NCI-H187 (cell line): ENCODE results near the gene UBE2E2.

Source experiments
- DNase-seq, 2 experiments: peaks; one replicate each; lab custom pipeline; 2025; lab: John Stamatoyannopoulos, UW

Gene UBE2E2

DNA sequence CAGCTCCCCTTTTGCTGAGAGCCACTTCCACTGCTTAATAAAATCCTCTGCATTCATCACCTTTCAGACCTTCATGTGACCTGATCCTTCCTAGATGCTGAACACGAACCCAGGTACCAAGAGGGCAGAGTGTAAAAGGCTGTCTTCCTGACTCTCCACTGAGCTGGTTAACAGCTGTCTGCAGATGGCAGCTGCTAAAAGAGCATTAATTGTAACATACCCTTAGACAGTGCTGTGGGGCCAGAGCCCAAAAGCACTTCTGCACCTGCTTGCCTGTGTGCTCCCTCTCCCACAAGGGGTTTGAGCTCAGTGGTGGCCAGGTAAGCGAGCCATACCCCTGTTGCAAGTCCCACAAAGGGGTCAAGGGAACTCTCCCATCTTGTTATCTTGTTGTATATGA, 187.3 kb downstream of the UBE2E2 start:
- no peak for DNase-seq

DNA sequence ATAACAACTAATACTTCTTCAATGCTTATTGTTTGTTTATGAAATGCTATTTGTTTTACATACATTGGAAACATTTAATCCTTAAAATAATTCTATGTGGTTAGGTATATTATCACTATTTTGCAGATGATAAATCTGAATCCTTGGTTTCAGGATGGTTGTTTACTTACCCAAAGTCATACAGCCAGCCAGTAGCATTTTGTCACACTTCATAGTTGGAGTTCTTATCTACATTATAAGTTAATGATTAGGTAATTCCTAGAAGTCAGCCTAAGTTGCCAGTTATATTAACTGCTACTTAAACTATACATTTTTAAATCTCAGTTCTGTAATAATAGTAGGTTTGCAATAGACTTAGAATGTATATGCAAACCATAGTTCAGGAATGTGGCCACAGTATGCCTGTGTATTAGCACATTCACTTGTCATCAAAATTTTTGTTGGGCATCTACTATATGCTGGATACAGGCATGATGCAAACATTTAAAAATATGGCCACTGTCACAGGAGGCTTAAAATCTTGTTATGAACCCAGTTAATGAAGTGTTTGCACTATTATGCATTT, 187.9 kb downstream of the UBE2E2 start:
- no peak for DNase-seq

DNA sequence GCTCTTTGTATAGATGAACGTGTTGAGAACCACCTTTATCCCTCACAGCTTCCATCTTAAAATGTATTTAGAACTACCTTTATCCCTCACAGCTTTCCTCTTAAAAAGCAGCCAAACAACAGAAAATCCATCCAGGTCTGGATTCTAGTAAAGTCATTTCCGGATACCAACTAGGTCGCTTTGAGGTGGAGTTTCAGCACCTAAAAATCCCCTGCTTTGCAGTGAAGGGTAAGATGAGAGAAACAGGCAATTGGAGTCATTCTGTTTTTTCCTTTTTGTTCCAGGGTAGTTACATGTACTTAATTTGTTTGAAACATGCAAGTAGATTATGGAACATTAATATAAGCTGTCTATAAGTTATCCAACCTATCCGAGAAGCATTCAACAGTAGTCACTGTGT, 192.0 kb downstream of the UBE2E2 start:
- DNase-seq = no peak

DNA sequence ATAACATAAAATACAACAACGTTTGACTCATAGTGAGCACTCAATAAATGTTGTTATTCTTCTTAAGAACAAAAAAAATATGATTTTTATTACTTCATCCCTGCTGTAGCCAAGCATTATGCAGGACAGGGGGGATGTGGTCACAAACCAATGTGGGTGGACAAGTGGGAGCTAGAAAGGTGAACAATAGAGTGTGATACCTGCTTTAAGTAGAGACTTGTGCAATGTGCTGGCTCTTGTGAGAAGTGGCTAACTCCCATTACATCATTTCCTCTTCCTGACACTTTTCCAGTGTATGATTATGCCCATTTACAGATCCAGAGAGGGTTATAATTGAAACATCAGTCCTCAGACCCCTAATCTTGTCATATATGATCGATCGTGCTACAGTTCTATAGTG, 193.6 kb downstream of the UBE2E2 start:
- no peak for DNase-seq

DNA sequence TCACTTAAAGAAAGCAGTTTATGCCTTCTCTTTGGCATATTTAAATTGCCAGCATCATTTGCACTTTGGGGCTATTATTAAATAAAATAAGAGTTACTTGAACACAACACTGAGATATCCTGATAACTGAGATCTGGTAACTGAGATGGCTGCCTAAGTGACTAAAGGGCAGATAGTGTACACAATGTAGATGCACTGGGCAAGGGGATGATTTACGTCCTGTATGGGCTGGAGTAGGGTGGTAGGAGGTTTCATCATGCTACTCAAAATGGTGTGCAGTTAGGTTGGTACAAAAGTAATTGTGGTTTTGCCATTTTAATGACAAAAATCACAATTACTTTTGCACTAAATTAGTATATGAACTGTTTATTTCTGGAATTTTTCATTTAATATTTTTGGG, 196.1 kb downstream of the UBE2E2 start:
- DNase-seq = no peak

DNA sequence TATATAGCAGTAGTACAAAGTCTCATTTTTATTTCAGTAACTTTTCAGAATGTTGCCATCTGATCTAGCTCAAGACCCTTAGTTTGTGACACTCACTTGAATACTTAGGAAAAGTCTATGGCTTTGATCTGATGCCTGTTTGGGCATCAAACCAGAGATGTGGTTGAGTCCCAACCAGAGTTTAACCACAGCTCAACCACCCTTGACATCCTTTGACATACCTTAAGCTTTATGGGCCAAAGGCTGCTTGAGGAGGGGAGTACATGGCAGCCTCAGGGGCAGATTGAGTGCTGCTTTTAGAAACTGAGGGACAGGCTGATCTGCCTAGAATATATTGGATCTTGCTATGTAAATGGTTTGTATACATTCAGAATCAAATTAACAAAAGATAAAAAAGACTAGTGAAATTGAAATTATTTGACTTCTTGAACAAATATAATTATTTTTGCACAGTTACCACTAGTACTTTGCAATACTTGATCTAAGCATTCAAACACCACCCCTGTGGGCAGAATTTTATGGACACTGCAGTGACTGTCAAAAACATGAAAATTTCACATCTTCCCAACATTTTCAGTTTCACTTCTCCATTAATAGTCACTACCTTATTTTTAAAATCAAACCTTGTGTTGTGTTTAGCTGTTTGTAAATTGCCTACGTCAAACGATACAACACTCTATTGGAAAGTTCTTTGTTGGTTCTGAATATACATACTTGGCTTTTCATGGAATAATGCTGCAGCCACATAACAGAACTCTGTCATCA, 199.8 kb downstream of the UBE2E2 start:
- no peak for DNase-seq

DNA sequence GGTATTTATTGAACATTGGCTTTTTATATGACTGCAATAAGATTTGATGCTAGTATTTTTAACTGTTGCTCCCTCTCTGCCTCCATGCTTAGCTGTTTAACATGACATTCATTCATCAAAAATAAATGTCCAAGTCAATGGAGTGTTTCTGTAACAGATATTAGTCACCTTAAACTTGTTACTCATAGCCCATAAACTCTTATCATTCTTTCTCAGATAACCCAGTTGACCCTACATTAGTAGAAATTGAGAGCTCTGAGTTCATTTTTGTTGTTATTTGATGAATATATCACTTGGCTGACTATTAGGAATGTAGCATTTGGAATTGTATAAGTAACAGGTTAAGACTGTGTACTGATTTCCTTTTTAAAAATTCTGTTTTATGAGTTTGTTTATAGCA, 201.1 kb downstream of the UBE2E2 start:
- DNase-seq = no peak

DNA sequence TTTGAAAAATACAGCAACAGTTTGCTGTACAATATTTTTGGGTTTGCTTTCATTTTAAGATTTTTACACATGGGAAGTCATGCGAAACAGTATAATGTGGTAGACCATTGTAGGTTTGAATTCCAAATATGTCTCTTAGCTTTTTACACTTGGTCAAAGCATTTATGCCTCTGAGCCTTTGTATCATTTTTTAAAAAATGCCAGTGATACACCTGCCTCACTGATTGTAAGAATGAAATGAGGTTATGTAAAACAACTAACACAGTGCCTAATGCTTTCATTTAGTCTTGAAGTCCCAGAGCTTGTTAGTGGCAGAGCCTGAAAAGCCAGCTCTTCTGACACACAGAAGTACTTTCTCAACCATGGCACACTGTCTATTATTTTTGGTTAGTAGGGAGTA, 202.0 kb downstream of the UBE2E2 start:
- no peak for DNase-seq

DNA sequence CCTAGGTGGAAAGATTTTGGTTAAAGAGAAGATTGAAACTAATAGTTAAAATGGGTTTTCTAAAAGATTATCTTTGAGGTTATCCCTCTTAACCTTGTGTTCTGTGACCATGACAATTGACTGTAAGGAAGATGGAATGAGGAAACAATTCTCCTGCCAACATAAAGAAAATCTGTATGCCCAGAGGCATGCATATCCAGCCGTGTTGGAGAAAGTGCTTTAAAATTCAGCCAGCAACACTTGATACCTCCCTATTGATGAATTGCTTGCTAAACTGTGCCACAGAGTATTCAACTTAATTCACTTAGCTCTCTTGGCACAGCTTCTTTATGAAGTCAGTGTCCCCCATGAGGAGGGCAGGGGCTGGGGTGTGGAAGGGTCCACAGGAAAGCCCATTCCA, 203.5 kb downstream of the UBE2E2 start:
- DNase-seq = no peak

DNA sequence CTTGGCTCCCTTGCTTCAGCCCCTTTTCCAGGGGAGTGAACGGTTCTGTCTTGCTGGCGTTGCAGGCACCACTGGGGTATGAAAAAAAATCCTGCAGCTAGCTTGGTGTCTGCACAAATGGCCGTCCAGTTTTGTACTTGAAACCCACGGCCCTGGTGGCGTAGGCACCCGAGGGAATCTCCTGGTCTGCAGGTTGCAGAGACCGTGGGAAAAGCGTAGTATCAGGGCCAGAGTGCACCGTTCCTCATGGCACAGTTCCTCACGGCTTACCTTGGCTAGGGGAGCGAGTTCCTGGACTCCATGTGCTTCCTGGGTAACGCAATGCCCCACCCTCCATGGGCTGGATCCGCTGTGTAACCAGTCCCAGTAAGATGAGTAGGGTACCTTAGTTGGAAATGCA, 214.9 kb downstream of the UBE2E2 start:
- no peak for DNase-seq

DNA sequence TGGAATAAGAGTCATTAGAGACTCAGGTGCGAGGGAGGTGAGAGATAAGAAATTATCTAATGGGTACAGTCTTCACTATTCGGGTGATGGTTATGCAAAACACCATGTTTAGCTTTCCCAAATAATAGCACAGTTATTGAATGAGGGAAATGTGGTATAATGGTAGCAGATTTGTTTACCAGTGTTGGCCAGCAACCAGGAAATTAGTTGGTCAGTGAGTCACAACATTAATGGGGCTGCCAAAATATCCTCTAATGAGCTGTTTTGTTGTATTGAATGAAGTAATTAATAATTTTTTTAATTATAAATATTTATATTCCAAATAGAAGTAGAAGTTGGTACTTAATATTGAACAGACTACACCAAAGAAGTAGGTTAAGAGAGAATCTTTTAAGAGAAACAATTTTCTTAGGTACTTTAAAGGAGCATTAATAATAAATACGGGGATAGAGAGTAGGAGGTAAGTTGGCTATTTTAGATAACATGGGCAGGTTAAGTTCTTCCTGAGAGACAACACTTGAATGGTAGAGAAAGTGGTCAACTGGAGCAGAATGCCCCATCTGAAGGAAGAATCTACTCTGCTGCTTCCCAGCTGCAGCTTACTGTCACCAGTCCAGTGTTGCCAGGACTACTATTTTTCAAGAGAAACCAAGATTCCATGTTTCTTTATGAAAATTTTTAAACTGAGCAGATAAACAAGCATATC, 218.8 kb downstream of the UBE2E2 start:
- no peak for DNase-seq

DNA sequence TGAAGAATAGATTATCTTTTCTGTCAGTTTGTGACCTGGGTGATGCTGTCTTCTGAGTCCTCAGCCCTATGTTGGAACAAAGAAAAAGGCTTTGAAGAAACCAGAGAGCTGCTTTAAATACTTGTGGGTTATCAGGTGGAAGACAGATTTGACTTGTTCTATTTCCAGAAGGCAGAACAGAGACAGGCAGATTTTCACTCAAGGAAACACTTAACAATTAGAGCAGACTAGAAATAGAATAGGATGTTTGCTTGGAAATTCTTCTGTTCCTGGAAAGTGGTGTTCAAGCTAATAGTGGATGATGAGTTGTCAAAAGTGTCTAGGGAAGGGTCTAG, 219.4 kb downstream of the UBE2E2 start:
- no peak for DNase-seq

DNA sequence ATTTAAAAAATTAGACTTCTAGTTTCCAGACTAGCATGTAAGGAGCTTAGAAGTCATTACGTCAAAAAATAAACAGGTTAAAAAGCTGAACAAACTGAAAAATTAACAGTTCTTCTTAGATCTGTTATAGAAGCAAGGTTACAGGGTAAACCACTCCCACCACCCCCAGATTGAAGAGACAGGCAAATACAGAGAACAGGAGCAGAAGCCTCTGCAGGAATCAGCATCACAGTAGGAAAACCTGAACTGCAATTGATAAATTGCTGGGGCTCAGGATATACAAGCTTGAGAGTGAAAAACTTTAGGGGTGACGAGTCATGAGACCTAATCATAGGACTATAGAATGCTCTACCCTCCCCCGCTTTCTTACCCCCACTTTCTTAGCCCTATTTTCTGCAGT, 222.3 kb downstream of the UBE2E2 start:
- DNase-seq = no peak

DNA sequence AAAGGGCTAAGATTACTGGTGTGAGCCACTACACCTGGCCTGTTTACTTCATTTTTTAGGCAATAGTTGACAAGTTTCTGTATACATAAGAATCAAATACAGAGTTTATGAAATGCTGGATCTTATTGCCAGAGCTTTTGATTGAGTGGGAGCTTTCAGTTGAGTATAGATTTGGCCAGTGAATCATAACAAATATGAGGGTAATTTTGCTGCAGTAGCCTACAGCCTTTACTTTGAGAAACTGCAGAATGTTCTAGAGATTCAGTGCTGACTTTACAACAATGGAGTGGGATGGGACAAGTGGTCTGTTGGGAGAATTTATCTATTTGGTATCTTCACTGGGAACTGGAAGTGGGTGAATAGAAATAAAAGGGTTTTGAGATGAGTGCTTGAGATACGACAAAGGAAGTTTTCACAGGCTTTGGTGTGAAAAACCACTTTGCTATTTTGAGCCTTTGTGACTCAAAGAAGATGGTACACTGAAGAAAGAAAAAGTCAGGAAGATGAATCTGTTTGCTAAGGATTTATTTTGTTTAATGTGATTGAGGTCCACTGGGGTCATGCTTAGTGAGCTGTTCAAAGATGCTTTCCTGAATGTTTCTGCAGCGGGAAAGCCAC, 227.8 kb downstream of the UBE2E2 start:
- DNase-seq = no peak

DNA sequence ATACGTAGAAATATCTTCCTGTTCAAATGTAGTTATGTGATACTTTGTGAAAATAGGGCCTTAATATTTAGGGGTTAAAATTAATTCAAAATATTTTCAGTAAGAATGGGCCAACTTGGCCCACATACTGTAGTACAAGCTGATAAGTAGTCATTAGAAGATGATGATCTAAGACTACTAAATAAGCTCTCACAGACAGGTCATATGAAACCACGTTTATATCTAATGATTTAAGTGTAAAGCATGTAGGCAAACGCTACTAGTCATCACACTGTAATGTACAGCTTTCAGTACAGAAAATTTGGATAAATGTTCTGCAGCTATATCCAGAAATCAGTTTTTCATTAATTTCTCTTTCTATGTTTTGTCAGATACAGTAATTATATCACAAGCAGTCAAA, 228.6 kb downstream of the UBE2E2 start:
- DNase-seq = no peak

DNA sequence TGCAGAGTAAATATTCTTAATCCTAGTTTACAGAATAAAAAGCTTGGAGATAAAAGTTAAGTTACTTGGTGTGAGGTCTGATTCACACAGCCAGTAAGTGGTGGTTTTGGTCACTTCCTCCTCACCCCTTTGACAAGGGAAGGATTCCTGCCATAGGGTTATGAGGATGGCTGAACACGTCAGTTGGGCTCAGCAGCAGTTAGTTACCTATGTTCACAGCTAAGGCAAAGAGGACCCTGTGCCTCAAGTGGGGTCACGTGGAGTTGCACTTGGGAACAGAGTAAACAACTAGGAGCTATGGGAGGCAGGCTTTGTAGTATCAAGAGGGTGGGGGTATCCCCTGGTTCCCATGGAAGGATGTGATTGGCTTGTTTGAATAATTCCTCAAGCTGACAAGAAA, 232.2 kb downstream of the UBE2E2 start:
- DNase-seq = no peak

DNA sequence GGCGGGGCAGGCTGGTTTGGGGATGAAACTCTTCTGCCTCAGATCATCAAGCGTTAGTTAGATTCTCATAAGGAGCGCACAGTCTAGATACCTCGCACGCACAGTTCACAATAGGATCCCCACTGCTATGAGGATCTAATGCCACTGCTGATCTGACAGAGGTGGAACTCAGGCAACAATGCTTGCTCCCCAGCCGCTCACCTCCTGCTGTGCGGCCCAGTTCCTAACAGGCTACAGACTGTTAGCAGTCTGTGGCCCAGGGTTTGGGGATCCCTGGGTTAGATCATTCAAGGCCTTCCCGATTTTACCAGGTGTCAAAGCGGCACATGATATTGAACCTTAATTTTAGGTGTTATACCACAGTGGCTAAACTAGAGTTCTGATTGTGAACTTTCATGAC, 232.8 kb downstream of the UBE2E2 start:
- DNase-seq = no peak

DNA sequence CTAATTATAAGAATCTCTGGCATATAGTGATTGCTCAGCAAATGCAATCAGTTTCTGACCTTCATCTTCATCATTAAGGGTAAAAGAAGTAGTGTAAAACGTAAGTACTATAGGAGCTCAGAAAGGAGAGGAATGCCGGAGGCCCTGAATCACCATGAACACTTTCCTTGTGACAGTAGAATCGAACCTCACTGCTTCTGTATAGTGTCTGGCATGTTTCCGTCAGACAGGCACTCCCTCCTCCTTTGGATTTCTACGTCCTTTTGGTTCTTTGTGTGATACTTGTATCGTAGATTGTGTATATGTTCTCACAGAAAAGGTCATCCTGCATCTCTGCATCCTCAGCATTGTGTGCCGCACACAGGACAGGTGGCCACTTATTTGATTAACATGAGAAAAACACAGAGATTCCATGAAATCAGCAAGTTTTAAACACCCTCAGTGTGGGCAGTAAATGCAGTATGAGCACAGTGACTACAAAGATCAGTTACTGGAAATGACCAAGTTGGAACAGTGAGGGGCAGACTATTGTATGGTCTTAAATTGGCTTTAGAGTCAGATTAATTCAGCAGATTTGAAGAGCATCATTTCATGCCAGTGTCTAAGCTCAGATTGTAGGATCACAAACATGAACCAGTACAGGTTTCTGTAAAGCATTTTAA, 234.5 kb downstream of the UBE2E2 start:
- no peak for DNase-seq

DNA sequence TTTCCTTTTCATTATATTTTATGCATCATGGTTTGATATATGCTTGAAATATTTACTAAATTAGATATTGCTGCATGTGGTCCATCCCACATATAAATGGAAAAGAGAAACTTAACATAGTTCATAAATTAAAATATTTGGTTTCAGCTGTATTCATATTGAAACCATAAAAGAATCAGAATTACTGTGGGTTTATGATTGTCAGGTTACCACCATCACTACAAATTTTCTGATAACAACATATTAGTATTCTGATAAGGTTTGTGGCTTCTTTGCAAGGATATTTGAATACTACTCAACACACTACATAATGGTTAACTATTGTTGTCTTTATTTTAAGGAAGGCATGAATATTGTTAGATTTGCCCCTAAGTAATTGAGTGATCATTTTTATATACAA, 235.5 kb downstream of the UBE2E2 start:
- DNase-seq = no peak

DNA sequence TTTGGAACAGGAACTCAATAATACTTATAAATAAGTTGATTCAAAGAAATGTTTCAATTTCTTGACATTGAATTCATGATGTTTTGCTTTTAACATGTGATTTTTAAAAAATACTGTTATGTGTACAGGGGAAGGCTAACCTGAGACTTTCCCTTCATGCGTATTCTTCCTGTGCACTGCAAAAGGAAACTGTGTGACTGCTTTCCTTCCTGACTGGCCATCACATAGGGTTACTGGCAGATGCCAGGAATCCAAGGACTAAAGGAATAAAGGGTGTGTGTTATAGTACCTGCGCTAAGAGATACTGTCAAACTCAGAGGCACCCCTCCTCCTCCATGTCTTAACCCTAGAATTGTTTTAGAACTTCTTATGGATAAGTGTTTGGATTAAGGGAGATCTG, 236.0 kb downstream of the UBE2E2 start:
- DNase-seq = no peak

DNA sequence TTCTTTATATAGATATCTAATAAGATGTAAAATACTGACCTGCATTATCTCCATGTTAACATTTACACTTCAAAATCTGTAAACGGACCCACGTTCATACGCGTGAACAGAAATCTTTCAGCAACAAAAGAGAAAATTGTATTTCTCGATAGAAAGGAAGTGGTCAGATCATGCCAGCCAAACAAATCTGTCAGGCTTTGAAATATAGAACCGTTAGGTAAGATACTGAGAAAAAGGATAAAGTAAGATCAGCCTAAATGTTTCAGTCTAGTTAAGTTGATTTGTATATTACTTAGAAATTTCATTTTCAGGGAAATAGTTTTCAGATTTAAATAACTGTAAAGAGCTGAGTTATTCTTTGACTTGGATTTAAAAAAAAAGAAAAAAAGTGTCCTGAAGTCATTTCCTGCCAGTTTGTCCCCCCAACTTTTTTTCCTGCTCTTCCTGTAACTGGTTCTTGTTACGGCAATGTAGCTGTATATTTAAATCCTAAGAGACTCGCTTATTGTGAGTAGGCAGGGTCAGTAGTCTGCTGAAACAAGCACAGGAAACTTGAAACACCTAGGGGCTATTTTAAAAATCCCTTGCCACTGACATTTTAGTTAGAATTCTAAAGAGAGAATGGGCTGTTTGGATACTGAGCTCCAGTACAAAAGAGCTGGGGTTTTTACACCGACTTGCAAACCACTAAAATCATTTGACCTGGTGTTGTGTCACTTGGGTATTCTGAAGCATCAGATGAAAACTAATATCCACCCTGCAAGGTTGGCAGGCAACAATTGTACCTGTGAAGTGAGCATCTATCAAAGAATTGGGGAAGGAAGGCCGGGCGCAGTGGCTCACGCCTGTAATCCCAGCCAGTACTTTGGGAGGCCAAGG, 237.5 kb downstream of the UBE2E2 start:
- DNase-seq = no peak
